Ecto neural progenitor cell (in vitro differentiated cells): ENCODE measurements around the gene USP49.
A peak's percentile ranks its signal among the peaks of the same experiment; 100 is the strongest.

ENCODE experiments used
- DNase-seq: peaks from one replicate; pipeline ENCODE4 v3.0.0-alpha.2; 2018; ENCODE audit warnings: low spot score

The USP49 gene

GRCh38 chr6:41874741-41875140 lies 20.4 kb downstream of the USP49 start:
- DNase-seq = no peak

GRCh38 chr6:41872147-41872546 lies 23.0 kb downstream of the USP49 start:
- no peak for DNase-seq

GRCh38 chr6:41871691-41872090 lies 23.5 kb downstream of the USP49 start:
- DNase-seq = no peak

- DNase-seq = no peak
Observed at GRCh38 chr6:41859356-41859755, 35.8 kb downstream of the USP49 start.

GRCh38 chr6:41858703-41859102 lies 36.5 kb downstream of the USP49 start:
- no peak for DNase-seq

- no peak for DNase-seq
Observed at GRCh38 chr6:41850861-41851260, 44.3 kb downstream of the USP49 start.

GRCh38 chr6:41846666-41847237 lies 48.4 kb downstream of the USP49 start:
- DNase-seq = peak; percentile 56

GRCh38 chr6:41843178-41843577 lies 52.0 kb downstream of the USP49 start:
- DNase-seq = no peak

- no peak for DNase-seq
Observed at GRCh38 chr6:41840326-41840725, 54.8 kb downstream of the USP49 start.

- no peak for DNase-seq
Observed at GRCh38 chr6:41836660-41837052, 58.5 kb downstream of the USP49 start.

GRCh38 chr6:41836022-41836659 lies 59.0 kb downstream of the USP49 start:
- no peak for DNase-seq

- no peak for DNase-seq
Observed at GRCh38 chr6:41832263-41832662, 62.9 kb downstream of the USP49 start.

GRCh38 chr6:41826343-41827022 lies 68.7 kb downstream of the USP49 start:
- no peak for DNase-seq

GRCh38 chr6:41824571-41825569 lies 70.3 kb downstream of the USP49 start:
- no peak for DNase-seq

GRCh38 chr6:41823178-41823577 lies 72.0 kb downstream of the USP49 start:
- DNase-seq = no peak

GRCh38 chr6:41822021-41822420 lies 73.2 kb downstream of the USP49 start:
- DNase-seq = no peak

GRCh38 chr6:41821266-41821665 lies 73.9 kb downstream of the USP49 start:
- DNase-seq = no peak

GRCh38 chr6:41818271-41819054 lies 76.7 kb downstream of the USP49 start:
- no peak for DNase-seq

GRCh38 chr6:41815587-41815986 lies 79.6 kb downstream of the USP49 start:
- no peak for DNase-seq

GRCh38 chr6:41814629-41815028 lies 80.5 kb downstream of the USP49 start:
- DNase-seq = no peak

- DNase-seq = no peak
Observed at GRCh38 chr6:41813956-41814355, 81.2 kb downstream of the USP49 start.

- no peak for DNase-seq
Observed at GRCh38 chr6:41813469-41813868, 81.7 kb downstream of the USP49 start.
